WTC11 (cell line): Measurements from ENCODE around the gene CDH1. TPM values are rescaled to one million over a fixed set of nuclear protein-coding genes. Genes with fewer than 3 reads are reported as not detected.

Experiments used
- ATAC-seq: fragments of 200-7000 bp; cut with Tn5 transposase; 2 replicates; pipeline ENCODE4 v1.10.0; 2021; ENCODE audit warnings: mild to moderate bottlenecking, moderate library complexity
- CTCF ChIA-PET: fragments of 300-600 bp; sonication (Branson Sonifier 250); formaldehyde crosslinking; loops from one replicate; lab custom pipeline; 2021; ENCODE audit warnings: antibody characterized with exemption; lab: Charles Lee
- POLR2A ChIA-PET: fragments of 350-600 bp; sonication (Branson Sonifier 250); formaldehyde crosslinking; loops from one replicate; lab custom pipeline; 2021; ENCODE audit warnings: antibody characterized with exemption; lab: Charles Lee
- DNase-seq: peaks from one replicate; pipeline ENCODE4 v3.0.0; 2021; ENCODE audit warnings: low spot score
- H3K27ac Mint-ChIP-seq: 2 replicates; pipeline ENCODE4 v1.8.0; 2021; ENCODE audit warnings: mixed read lengths
- H3K27me3 Mint-ChIP-seq: 2 replicates; pipeline ENCODE4 v1.8.0; 2021; ENCODE audit warnings: low read depth, mild to moderate bottlenecking, moderate library complexity, mixed read lengths
- H3K36me3 Mint-ChIP-seq: 2 replicates; pipeline ENCODE4 v1.8.0; 2021; ENCODE audit warnings: mixed read lengths
- H3K4me1 Mint-ChIP-seq: 2 replicates; pipeline ENCODE4 v1.8.0; 2022; ENCODE audit warnings: mixed read lengths
- H3K4me3 Mint-ChIP-seq: 2 replicates; pipeline ENCODE4 v1.8.0; 2021; ENCODE audit warnings: mild to moderate bottlenecking, moderate library complexity, mixed read lengths
- H3K9me3 Mint-ChIP-seq: 2 replicates; pipeline ENCODE4 v1.8.0; 2021; ENCODE audit warnings: mixed read lengths
- AR ChIP-seq: fragments of 250-450 bp; sonication (Bioruptor Pico); IDR thresholded peaks from 2 replicates; pipeline ENCODE4 v1.9.0; 2021; ENCODE audit warnings: mild to moderate bottlenecking
- ATF6 ChIP-seq: sonication (generic); formaldehyde crosslinking; IDR thresholded peaks from 2 replicates; pipeline ENCODE4 v1.8.1; 2023; ENCODE audit warnings: mild to moderate bottlenecking, missing genetic modification reagents
- CDX4 ChIP-seq: fragments of 250-450 bp; sonication (Bioruptor Pico); IDR thresholded peaks from 2 replicates; pipeline ENCODE4 v1.9.0; 2021; ENCODE audit warnings: moderate library complexity, mild to moderate bottlenecking, inconsistent platforms, borderline replicate concordance
- ELF4 ChIP-seq: sonication (generic); formaldehyde crosslinking; IDR thresholded peaks from 2 replicates; pipeline ENCODE4 v1.8.1; 2022; ENCODE audit warnings: low read depth, mild to moderate bottlenecking, moderate library complexity, missing genetic modification reagents
- EMX1 ChIP-seq: fragments of 250-450 bp; sonication (Bioruptor Pico); IDR thresholded peaks from 2 replicates; pipeline ENCODE4 v1.8.0; 2021; ENCODE audit warnings: mild to moderate bottlenecking
- ESRRA ChIP-seq: sonication (generic); formaldehyde crosslinking; IDR thresholded peaks from 2 replicates; pipeline ENCODE4 v1.8.1; 2022; ENCODE audit warnings: mild to moderate bottlenecking, missing genetic modification reagents, borderline replicate concordance
- HMGXB4 ChIP-seq: sonication (generic); formaldehyde crosslinking; IDR thresholded peaks from 2 replicates; pipeline ENCODE4 v1.8.1; 2023; ENCODE audit warnings: mild to moderate bottlenecking, moderate library complexity, missing genetic modification reagents
- KAT7 ChIP-seq: sonication (generic); formaldehyde crosslinking; IDR thresholded peaks from 2 replicates; pipeline ENCODE4 v1.8.1; 2023; ENCODE audit warnings: missing genetic modification reagents, mild to moderate bottlenecking, borderline replicate concordance
- MLX ChIP-seq: sonication (generic); formaldehyde crosslinking; IDR thresholded peaks from 2 replicates; pipeline ENCODE4 v1.8.1; 2023; ENCODE audit warnings: mild to moderate bottlenecking, missing genetic modification reagents, moderate library complexity
- MXD4 ChIP-seq: fragments of 250-450 bp; sonication (Bioruptor Pico); IDR thresholded peaks from 2 replicates; pipeline ENCODE4 v1.8.0; 2021; ENCODE audit warnings: mild to moderate bottlenecking, moderate library complexity, borderline replicate concordance
- NFYB ChIP-seq: sonication (generic); formaldehyde crosslinking; conservative IDR thresholded peaks from 2 replicates; pipeline ENCODE4 v1.8.0; 2022; ENCODE audit warnings: low read depth, missing genetic modification reagents
- NR3C1 ChIP-seq: sonication (generic); formaldehyde crosslinking; conservative IDR thresholded peaks from 2 replicates; pipeline ENCODE4 v1.8.1; 2023; ENCODE audit warnings: low read depth, mild to moderate bottlenecking, missing genetic modification reagents
- SMAD4 ChIP-seq: sonication (generic); formaldehyde crosslinking; IDR thresholded peaks from 2 replicates; pipeline ENCODE4 v1.8.0; 2022; ENCODE audit warnings: mild to moderate bottlenecking, missing genetic modification reagents
- TCF7 ChIP-seq: sonication (generic); formaldehyde crosslinking; IDR thresholded peaks from 2 replicates; pipeline ENCODE4 v1.8.0; 2022; ENCODE audit warnings: mild to moderate bottlenecking, low read depth, missing genetic modification reagents, moderate library complexity
- USF1 ChIP-seq: sonication (generic); formaldehyde crosslinking; IDR thresholded peaks from 2 replicates; pipeline ENCODE4 v1.8.0; 2022; ENCODE audit warnings: mild to moderate bottlenecking, missing genetic modification reagents
- USF2 ChIP-seq: sonication (generic); formaldehyde crosslinking; IDR thresholded peaks from 2 replicates; pipeline ENCODE4 v1.8.1; 2023; ENCODE audit warnings: mild to moderate bottlenecking, missing genetic modification reagents, moderate library complexity
- ZBTB21 ChIP-seq: sonication (generic); formaldehyde crosslinking; IDR thresholded peaks from 2 replicates; pipeline ENCODE4 v1.8.1; 2023; ENCODE audit warnings: mild to moderate bottlenecking, missing genetic modification reagents, borderline replicate concordance
- ZNF263 ChIP-seq: sonication (generic); formaldehyde crosslinking; IDR thresholded peaks from 2 replicates; pipeline ENCODE4 v1.8.1; 2022; ENCODE audit warnings: low read depth, mild to moderate bottlenecking, moderate library complexity, missing genetic modification reagents
- ZNF281 ChIP-seq: sonication (generic); formaldehyde crosslinking; IDR thresholded peaks from 2 replicates; pipeline ENCODE4 v1.8.0; 2023; ENCODE audit warnings: mild to moderate bottlenecking, missing genetic modification reagents
- ZNF671 ChIP-seq: fragments of 250-450 bp; sonication (Bioruptor Pico); IDR thresholded peaks from 2 replicates; pipeline ENCODE4 v1.8.0; 2021; ENCODE audit warnings: mild to moderate bottlenecking
- total RNA-seq: library from RNA; stranded (reverse); gene quantifications from 3 replicates; pipeline ENCODE4 v1.2.3, GENCODE V29; 2021

Gene CDH1
- total RNA-seq, 1 experiment from 2014 or later, result 278 TPM

GRCh38 chr16:68792465-68793324, 55.6 kb downstream of the CDH1 start:
- H3K36me3 Mint-ChIP-seq, result peaks cover 6% of the 10 kb centered on the region
- H3K4me1 Mint-ChIP-seq, result peaks cover 53% of the 10 kb centered on the region
- no peaks in the 10 kb centered on the region for H3K9me3 Mint-ChIP-seq
- TF ChIP-seq TCF7 (CRISPR knock-in tag) (no peak), EMX1 (CRISPR knock-in tag) (no peak), ZNF281 (CRISPR knock-in tag) (no peak), ELF4 (no peak), ZNF263 (CRISPR knock-in tag) (no peak), AR (no peak), USF2 (CRISPR knock-in tag) (no peak), ZBTB21 (CRISPR knock-in tag) (no peak), KAT7 (no peak), ZNF671 (CRISPR knock-in tag) (no peak), ESRRA (CRISPR knock-in tag) (no peak), ATF6 (CRISPR knock-in tag) (no peak), CDX4 (CRISPR knock-in tag) (no peak), USF1 (no peak), MLX (no peak), SMAD4 (no peak), NFYB (no peak), MXD4 (CRISPR knock-in tag) (no peak), NR3C1 (CRISPR knock-in tag) (no peak), HMGXB4 (CRISPR knock-in tag) (no peak)
- ATAC-seq (no peak), DNase-seq (no peak)
- H3K27me3 Mint-ChIP-seq, result no peaks in the 10 kb centered on the region
- no peak overlapping the region for H3K4me3 Mint-ChIP-seq
- ChIA-PET CTCF (interaction anchor here (0.8 to 0.9 kb wide), 2 partner anchors 264 to 358 kb away, joined by 3 to 4 read pairs; no protein-coding TSS in a partner anchor), POLR2A (interaction anchor here (0.6 to 1.1 kb wide), 4 partner anchors 28 to 161 kb away, joined by 3 to 4 read pairs (median 4); partner anchors contain the start of gene CDH1)
- H3K27ac Mint-ChIP-seq, result peak overlapping the region; percentile 99
